ENCODE measurements around the gene NHLH1.

DNA sequence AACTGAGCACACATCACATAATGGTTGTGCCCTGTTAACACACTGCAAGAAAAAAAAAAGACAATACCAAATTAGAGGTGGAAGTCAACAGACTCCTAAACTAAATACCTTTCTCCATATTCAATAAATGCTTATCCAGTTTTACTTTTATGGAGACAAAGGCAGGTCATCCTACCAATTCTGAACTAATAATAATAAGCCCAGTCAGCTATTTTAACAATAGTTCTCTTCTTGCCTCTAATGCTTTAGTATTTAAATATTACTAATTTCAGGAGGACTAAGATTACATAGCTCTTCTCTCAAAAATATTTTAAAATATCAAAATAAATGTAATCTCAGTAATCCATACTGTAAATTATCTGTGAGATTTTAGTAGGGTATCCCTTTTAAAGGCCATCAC lies 34.4 kb upstream of the NHLH1 start:
- no peak for TF ChIP-seq CTCF (IDR thresholded peaks at IDR 0.05; ENCODE audit: low read depth, low read length)
- TF ChIP-seq POLR2A (IDR thresholded peaks at IDR 0.05; ENCODE audit: extremely low read depth, insufficient read length): no peak
- TF ChIP-seq, protein P1, sequence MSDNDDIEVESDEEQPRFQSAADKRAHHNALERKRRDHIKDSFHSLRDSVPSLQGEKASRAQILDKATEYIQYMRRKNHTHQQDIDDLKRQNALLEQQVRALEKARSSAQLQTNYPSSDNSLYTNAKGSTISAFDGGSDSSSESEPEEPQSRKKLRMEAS (IDR thresholded peaks at IDR 0.05; ENCODE audit: low read depth, low read length): no peak
